T47D (cell line): Measurements from ENCODE around the gene KLF4.

Experiments used
- DNase-seq, 2 experiments: peaks; one replicate each; pipeline versions ENCODE4 v3.0.0 to v3.0.0-alpha.2; 2011 to 2012; ENCODE audit warnings: low read depth in 1 of 2, low spot score in 1 of 2
- JUND ChIP-seq: IDR thresholded peaks from 2 replicates; pipeline ENCODE4 v1.6.1; 2012; ENCODE audit warnings: low read depth
- in situ Hi-C: cut with HindIII; loops from 2 replicates; pipeline ENCODE4 v1.10.0; 2016; ENCODE audit warnings: low sequenced_read_pairs, low pct_unique_long_range_greater_than_20kb

The KLF4 gene

GRCh38 chr9:107483666-107484065 is 5.9 kb downstream of the KLF4 start:
- DNase-seq, result no peak
- in situ Hi-C loops, result no loop called here
- TF ChIP-seq JUND, result no peak

- in situ Hi-C loops, result no loop called here
- no peak for TF ChIP-seq JUND
- peak in 1 of 2 experiments; percentile 38 for DNase-seq
These were observed 8.5 kb downstream of the KLF4 start for GRCh38 chr9:107481035-107481434.

- no peak for DNase-seq
- in situ Hi-C loops, result no loop called here
- no peak for TF ChIP-seq JUND
These were observed 9.2 kb downstream of the KLF4 start for GRCh38 chr9:107480386-107480789.

DNA sequence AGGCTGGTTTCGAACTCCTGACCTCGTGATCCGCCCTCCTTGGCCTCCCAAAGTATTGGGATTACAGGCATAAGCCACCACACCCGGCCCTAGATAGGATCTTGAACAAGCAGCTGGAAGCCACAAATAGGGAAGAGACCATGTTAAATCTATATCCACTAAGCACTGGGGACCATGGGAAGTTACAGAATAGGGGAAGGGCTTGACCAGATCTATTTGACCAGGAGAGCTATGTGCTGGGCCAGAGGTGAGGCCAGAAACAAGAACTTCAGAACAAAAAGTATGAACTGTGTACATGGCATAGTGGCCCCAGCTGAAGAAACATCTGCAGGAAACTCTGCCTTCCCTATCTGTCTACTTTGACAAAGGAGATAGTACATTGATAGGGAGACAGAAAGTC is 10.8 kb downstream of the KLF4 start:
- in situ Hi-C loops, result no loop called here
- no peak for TF ChIP-seq JUND
- DNase-seq, result no peak

DNA sequence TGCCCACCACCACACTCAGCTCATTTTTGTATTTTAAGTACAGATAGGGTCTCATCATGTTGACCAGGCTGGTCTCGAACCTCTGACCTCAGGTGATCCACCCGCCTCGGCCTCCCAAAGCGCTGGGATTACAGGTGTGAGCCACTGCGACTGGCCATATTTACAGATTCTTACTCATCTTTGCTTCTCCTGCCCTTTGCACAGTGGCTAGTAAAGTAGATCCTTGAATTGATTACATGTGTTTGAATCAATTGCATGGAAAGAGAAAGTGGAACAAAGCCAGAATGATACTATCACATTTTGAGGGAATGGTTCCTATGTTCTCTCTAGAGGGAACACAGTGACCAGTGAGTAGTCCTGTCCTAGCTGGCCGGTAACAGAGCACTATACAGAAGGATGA is 15.4 kb downstream of the KLF4 start:
- in situ Hi-C loops, result no loop called here
- no peak for TF ChIP-seq JUND

GRCh38 chr9:107472581-107473340 is 16.8 kb downstream of the KLF4 start:
- no peak for DNase-seq
- TF ChIP-seq JUND, result no peak
- in situ Hi-C loops, result no loop called here

More for the DNA sequence above, 15.4 kb downstream of the KLF4 start:
- no peak for DNase-seq

GRCh38 chr9:107471552-107471951 is 18.0 kb downstream of the KLF4 start:
- DNase-seq, result no peak
- no peak for TF ChIP-seq JUND
- in situ Hi-C loops, result no loop called here

DNA sequence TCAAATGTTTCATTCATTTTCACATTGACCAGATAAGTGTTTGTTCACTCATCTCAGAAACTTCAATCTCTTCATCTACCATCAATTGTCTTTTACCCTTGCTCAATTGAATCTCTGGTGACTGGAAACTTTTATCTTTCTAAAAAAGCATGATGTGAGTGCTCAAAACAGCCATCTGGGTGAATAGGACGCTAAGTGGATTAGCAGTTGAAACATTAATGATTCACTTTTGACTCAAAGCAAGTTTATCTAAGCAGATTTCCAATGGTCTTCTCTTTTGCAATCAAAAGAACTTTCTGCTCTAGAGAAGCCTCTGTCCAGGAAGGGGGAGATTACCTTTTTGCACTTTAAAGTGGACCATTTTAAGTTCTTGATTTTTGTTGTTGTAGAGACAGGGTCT is 22.2 kb downstream of the KLF4 start:
- TF ChIP-seq JUND, result no peak
- in situ Hi-C loops, result no loop called here
- no peak for DNase-seq

- no peak for DNase-seq
- in situ Hi-C loops, result no loop called here
- TF ChIP-seq JUND, result no peak
These were observed 22.7 kb downstream of the KLF4 start for GRCh38 chr9:107466826-107467225.

GRCh38 chr9:107465467-107466451 is 23.8 kb downstream of the KLF4 start:
- in situ Hi-C loops, result no loop called here
- no peak for TF ChIP-seq JUND
- DNase-seq, result no peak

- in situ Hi-C loops, result no loop called here
- no peak for TF ChIP-seq JUND
- no peak for DNase-seq
These were observed 25.1 kb downstream of the KLF4 start for GRCh38 chr9:107464516-107464915.

DNA sequence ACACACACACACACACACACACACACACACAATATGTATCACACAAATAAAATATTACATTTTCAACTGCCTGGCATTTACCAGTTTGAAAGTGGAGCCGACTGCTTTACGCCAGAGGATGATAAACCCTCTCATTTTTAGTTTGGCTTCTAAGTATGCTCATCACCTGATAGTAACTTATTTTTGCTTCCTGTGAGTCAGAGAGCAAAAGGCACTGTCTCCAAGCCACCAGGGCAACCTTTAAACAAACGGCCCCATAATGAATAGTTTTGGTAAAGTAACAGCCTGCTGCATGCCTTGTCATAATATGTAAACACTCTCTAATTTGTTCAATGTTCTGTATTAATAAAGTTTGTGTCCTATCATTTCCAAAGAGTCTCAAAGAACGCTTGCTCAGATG is 26.9 kb downstream of the KLF4 start:
- DNase-seq, result no peak
- in situ Hi-C loops, result no loop called here
- no peak for TF ChIP-seq JUND
